HEK293T (cell line): ENCODE results near the gene TRIM67.

ENCODE experiments used
- CTCF ChIA-PET: fragments of 350-600 bp; formaldehyde crosslinking; extraction: SDS; loops from one replicate; lab custom pipeline; 2021; ENCODE audit warnings: antibody characterized with exemption, inconsistent platforms; lab: Yijun Ruan, JAX
- POLR2A ChIA-PET: fragments of 350-600 bp; formaldehyde crosslinking; extraction: SDS; loops from one replicate; lab custom pipeline; 2020; ENCODE audit warnings: antibody characterized with exemption, inconsistent platforms; lab: Yijun Ruan, JAX
- DNase-seq: peaks from one replicate; pipeline ENCODE4 v3.0.0; 2012; ENCODE audit warnings: mixed read lengths; ENCODE audit errors: extremely low spot score
- ARNT ChIP-seq: fragments of 450-650 bp; IDR thresholded peaks from 2 replicates; pipeline ENCODE4 v1.6.1; 2017; ENCODE audit warnings: mild to moderate bottlenecking
- BHLHE40 ChIP-seq: fragments of 450-650 bp; IDR thresholded peaks from 2 replicates; pipeline ENCODE4 v1.6.1; 2016; ENCODE audit warnings: mild to moderate bottlenecking, moderate library complexity, borderline replicate concordance
- CTBP1 ChIP-seq: fragments of 450-650 bp; IDR thresholded peaks from 2 replicates; pipeline ENCODE4 v1.6.1; 2016; ENCODE audit warnings: borderline replicate concordance
- ELF4 ChIP-seq: fragments of 450-650 bp; IDR thresholded peaks from 2 replicates; pipeline ENCODE4 v1.6.1; 2017; ENCODE audit warnings: antibody characterized with exemption
- FOXA1 ChIP-seq: fragments of 450-650 bp; IDR thresholded peaks from 2 replicates; pipeline ENCODE4 v1.6.1; 2016; ENCODE audit warnings: mild to moderate bottlenecking
- FOXK2 ChIP-seq: fragments of 450-650 bp; IDR thresholded peaks from 2 replicates; pipeline ENCODE4 v1.6.1; 2016; ENCODE audit warnings: mild to moderate bottlenecking
- FOXM1 ChIP-seq: fragments of 450-650 bp; IDR thresholded peaks from 2 replicates; pipeline ENCODE4 v1.6.1; 2017; ENCODE audit warnings: mild to moderate bottlenecking, borderline replicate concordance
- HDGF ChIP-seq: fragments of 450-650 bp; IDR thresholded peaks from 2 replicates; pipeline ENCODE4 v1.6.1; 2017; ENCODE audit warnings: antibody characterized with exemption, borderline replicate concordance
- L3MBTL2 ChIP-seq: fragments of 450-650 bp; conservative IDR thresholded peaks from 2 replicates; pipeline ENCODE4 v1.6.1; 2016; ENCODE audit warnings: mild to moderate bottlenecking
- LEF1 ChIP-seq: fragments of 450-650 bp; IDR thresholded peaks from 2 replicates; pipeline ENCODE4 v1.6.1; 2017; ENCODE audit warnings: mild to moderate bottlenecking, borderline replicate concordance
- NFRKB ChIP-seq: fragments of 450-650 bp; IDR thresholded peaks from 2 replicates; pipeline ENCODE4 v1.6.1; 2016; ENCODE audit warnings: mild to moderate bottlenecking, moderate library complexity
- SP1 ChIP-seq: fragments of 450-650 bp; IDR thresholded peaks from 2 replicates; pipeline ENCODE4 v1.6.1; 2017
- SUZ12 ChIP-seq: fragments of 450-650 bp; IDR thresholded peaks from 2 replicates; pipeline ENCODE4 v1.6.1; 2016; ENCODE audit warnings: mild to moderate bottlenecking
- TARDBP ChIP-seq: fragments of 450-650 bp; IDR thresholded peaks from 2 replicates; pipeline ENCODE4 v1.6.1; 2016
- ZNF384 ChIP-seq: fragments of 450-650 bp; IDR thresholded peaks from 2 replicates; pipeline ENCODE4 v1.6.1; 2016
- TF ChIP-seq, protein P1 (sequence below): fragments of 450-650 bp; IDR thresholded peaks from 2 replicates; pipeline ENCODE4 v1.6.1; 2016

TRIM67 gene

DNA sequence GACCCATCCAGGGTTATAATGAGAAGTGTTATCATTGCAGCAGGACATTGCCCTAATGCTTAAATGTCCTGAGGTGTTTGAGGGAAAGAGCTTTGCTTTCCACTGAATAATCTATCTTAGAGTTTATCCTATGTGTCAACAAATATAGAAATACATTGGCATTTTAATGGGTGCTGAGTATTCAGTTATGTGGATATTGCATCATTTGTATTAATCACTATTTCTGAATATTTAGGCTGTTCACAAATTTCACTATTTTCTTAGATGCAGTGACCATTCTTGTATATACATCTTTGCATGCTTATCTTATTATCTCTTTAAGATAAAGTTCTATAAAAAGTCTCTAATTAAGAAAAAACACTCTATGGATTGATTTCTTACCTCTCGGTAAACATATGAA lies 18.2 kb downstream of the TRIM67 start:
- no peak for TF ChIP-seq SUZ12
- TF ChIP-seq ARNT: no peak
- TF ChIP-seq SP1: no peak
- no peak for TF ChIP-seq ZNF384
- no peak for TF ChIP-seq FOXM1
- no peak for TF ChIP-seq LEF1
- no peak for TF ChIP-seq TARDBP
- TF ChIP-seq L3MBTL2: no peak
- TF ChIP-seq NFRKB: no peak
- no peak for TF ChIP-seq FOXA1
- TF ChIP-seq HDGF: no peak
- TF ChIP-seq FOXK2: no peak
- no peak for DNase-seq
- ChIA-PET POLR2A (no interaction called here), CTCF (no interaction called here)

DNA sequence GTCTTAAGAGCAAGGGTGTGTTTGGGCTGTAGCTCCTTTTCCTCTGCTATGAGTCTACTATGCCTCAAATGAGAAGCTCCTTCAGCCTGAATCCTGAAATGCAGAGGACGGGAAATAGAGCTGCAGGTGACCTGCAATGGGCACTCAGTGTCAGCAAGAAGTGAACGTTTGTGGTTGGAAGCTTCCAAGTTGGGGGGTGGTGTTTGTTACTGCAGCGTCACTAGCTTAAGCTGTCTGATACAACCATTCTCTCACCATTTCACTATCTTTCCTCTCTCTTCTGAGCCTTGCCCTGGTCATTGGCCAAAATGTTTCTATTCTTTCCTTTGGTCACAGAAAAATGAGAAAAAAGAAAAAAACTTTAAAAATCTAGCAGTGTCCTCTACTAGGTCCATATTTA lies 19.4 kb downstream of the TRIM67 start:
- ChIA-PET POLR2A (no interaction called here), CTCF (no interaction called here)
- TF ChIP-seq SUZ12 (no peak), NFRKB (no peak), L3MBTL2 (no peak)
- no peak for DNase-seq

GRCh38 chr1:231182317-231182716 lies 20.5 kb downstream of the TRIM67 start:
- POLR2A ChIA-PET: no interaction called here
- DNase-seq: no peak
- CTCF ChIA-PET: interaction anchor here (1.4 kb wide), 1 partner anchor 11 kb away, joined by 3 read pairs; no protein-coding TSS in a partner anchor
- TF ChIP-seq NFRKB: no peak
- TF ChIP-seq HDGF: no peak
- TF ChIP-seq SUZ12: no peak
- no peak for TF ChIP-seq BHLHE40
- TF ChIP-seq FOXM1: no peak
- TF ChIP-seq LEF1: no peak
- TF ChIP-seq, protein P1, sequence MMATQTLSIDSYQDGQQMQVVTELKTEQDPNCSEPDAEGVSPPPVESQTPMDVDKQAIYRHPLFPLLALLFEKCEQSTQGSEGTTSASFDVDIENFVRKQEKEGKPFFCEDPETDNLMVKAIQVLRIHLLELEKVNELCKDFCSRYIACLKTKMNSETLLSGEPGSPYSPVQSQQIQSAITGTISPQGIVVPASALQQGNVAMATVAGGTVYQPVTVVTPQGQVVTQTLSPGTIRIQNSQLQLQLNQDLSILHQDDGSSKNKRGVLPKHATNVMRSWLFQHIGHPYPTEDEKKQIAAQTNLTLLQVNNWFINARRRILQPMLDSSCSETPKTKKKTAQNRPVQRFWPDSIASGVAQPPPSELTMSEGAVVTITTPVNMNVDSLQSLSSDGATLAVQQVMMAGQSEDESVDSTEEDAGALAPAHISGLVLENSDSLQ: no peak
- no peak for TF ChIP-seq ELF4
- no peak for TF ChIP-seq FOXK2
- no peak for TF ChIP-seq ZNF384
- TF ChIP-seq ARNT: no peak
- no peak for TF ChIP-seq CTBP1
- TF ChIP-seq L3MBTL2: no peak

GRCh38 chr1:231183639-231184590 lies 22.1 kb downstream of the TRIM67 start:
- TF ChIP-seq ARNT (no peak), L3MBTL2 (no peak), TARDBP (no peak), ZNF384 (no peak), LEF1 (no peak), FOXM1 (no peak), SP1 (no peak), NFRKB (no peak), BHLHE40 (no peak), SUZ12 (no peak), HDGF (no peak), ELF4 (no peak), FOXK2 (no peak), CTBP1 (no peak), FOXA1 (no peak)
- TF ChIP-seq, protein P1: no peak
- no peak for DNase-seq
- POLR2A ChIA-PET: no interaction called here
- CTCF ChIA-PET: interaction anchor here (0.6 to 1.4 kb wide), 2 partner anchors 12 to 263 kb away, joined by 3 to 6 read pairs; no protein-coding TSS in a partner anchor

GRCh38 chr1:231184891-231185290 lies 23.0 kb downstream of the TRIM67 start:
- ChIA-PET CTCF (interaction anchor here (0.6 kb wide), 1 partner anchor 262 kb away, joined by 6 read pairs; no protein-coding TSS in a partner anchor), POLR2A (no interaction called here)
- TF ChIP-seq NFRKB (no peak), ZNF384 (no peak)
- no peak for DNase-seq

DNA sequence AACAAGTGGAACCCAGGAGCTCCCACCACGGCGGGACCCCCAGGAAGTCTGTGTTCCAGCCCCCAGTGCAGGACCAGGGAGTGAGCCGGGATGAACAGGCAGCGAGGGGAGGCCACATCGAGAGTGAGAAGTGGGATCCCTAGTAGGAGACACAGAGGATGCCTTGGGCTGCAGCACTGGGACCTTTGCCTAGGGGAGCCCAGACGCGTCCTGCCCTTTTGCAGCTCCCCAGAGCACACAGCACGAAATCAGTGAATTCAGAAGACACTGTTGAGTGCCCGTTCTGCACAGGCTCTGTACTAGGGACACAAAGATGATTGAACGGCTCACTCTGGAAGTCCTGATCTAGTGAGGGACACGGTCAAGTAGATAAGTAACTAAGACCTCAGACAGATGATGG lies 23.5 kb downstream of the TRIM67 start:
- POLR2A ChIA-PET: no interaction called here
- no peak for DNase-seq
- CTCF ChIA-PET: no interaction called here
- no peak for TF ChIP-seq LEF1
- TF ChIP-seq CTBP1: no peak
- no peak for TF ChIP-seq FOXK2

DNA sequence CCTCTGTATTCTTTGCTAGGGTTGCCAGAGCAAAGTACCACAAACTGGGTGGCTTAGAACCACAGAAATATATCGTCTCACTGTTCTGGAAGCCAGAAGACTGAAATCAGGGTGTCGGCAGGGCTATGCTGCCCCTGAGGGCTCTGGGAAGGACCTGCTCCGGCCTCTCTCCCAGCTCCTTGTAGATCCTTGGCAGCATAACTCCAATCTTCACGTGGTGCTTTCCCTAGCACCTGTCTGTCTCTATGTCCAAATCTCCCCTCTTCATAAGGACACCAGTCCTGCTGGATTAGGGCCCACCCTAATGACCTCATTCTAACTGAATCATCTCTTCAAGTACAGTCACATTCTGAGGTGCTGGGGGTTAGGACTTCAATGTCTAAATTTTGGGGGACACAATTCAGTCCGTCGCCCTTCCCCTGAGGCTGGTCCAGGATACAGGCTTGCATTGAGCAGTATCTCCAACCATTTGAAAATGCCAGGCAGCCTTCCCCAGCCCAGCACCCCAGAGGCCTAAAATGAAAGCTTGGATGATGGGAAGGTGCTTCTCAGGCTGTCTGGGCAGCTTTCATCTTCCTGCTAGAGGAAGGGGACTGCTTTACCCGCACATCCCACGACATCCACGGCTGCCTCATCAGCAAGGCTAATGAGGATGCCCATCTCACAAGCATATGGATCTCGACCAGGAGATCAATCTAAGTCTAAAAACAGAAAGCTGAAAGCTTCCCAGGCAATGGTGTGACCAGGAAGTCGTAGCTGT lies 24.7 kb downstream of the TRIM67 start:
- TF ChIP-seq ARNT: no peak
- TF ChIP-seq SP1: no peak
- no peak for TF ChIP-seq FOXA1
- TF ChIP-seq, protein P1: no peak
- TF ChIP-seq ZNF384: no peak
- no peak for TF ChIP-seq CTBP1
- no peak for TF ChIP-seq FOXK2
- no peak for TF ChIP-seq SUZ12
- TF ChIP-seq FOXM1: no peak
- no peak for DNase-seq
- ChIA-PET CTCF (no interaction called here), POLR2A (no interaction called here)
